ENCODE data around the gene NGEF.

The NGEF gene

DNA sequence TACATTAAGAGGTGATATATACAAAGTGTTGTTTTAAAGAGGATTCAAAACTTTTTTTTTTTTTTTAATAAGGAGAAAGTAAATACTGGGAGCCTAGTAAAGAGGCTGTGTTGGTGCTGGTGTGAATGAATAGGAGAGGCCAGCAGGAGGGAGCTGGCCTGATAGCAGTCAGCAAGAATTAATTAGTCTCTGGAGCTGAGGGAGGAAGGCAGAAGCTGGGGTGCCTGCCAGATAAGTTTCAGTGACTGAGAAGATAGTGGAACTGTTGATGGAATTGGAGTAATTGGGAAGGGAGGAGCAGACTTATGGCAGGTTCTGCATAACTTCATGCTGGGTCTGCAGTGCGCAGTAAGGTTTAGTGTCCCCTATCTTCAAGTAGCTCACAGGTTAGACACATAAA, 179.2 kb downstream of the NGEF start:
- no peak for DNase-seq (ENCODE audit: low spot score)

DNA sequence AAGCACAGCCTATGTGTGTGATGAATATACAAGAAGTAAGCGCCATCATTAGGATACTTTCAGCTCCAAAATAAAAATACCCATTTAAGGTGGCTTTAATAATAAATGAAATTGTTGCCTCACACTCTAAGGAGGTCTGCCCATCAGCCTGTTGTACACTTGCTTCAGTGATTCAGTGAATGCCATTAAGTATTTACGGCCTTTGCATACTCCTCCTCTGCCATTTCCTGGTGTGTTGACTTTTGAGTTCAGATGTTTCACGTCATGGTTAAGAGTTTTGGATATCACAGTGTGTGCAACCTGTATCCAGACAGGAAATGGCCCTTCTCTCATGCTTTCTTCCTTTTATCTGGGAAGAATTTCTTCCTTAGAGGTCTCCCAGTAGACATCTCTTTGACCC, 181.6 kb downstream of the NGEF start:
- no peak for DNase-seq (ENCODE audit: low spot score)

- no peak for DNase-seq (ENCODE audit: low spot score)
These were observed 183.1 kb downstream of the NGEF start for GRCh38 chr2:232829988-232830387.

Measured in AG08395 (cell line).